NT2/D1 (cell line): ENCODE data around the gene EIF3I.
"Not testable (repeated sequence)": the region's sequence is repeated elsewhere in the genome, so short reads cannot be mapped to it uniquely, and the experiment has no call there.

ENCODE experiments used
- DNase-seq: peaks from one replicate; pipeline ENCODE4 v3.0.0-alpha.2; 2011; ENCODE audit warnings: low read depth, low spot score
- H3K27me3 ChIP-seq: 2 replicates; pipeline ENCODE4 v1.6.0; 2011; ENCODE audit warnings: mild to moderate bottlenecking; ENCODE audit not compliant: insufficient read length, insufficient read depth
- H3K36me3 ChIP-seq: 2 replicates; pipeline ENCODE4 v1.6.1; 2011; ENCODE audit warnings: mild to moderate bottlenecking, low read length, mixed read lengths; ENCODE audit not compliant: insufficient read depth, insufficient read length
- H3K4me1 ChIP-seq: 2 replicates; pipeline ENCODE4 v1.5.1; 2011; ENCODE audit not compliant: insufficient read depth, insufficient read length
- H3K4me3 ChIP-seq: 2 replicates; pipeline ENCODE4 v1.5.1; 2011; ENCODE audit warnings: low read depth; ENCODE audit not compliant: insufficient read length
- H3K9ac ChIP-seq: 2 replicates; pipeline ENCODE4 v1.6.0; 2011; ENCODE audit warnings: low read depth; ENCODE audit not compliant: insufficient read length
- H3K9me3 ChIP-seq: 2 replicates; pipeline ENCODE4 v1.5.1; 2011; ENCODE audit warnings: mild to moderate bottlenecking, low read length; ENCODE audit not compliant: insufficient read depth
- SUZ12 ChIP-seq: IDR thresholded peaks from 2 replicates; pipeline ENCODE4 v1.6.1; 2011; ENCODE audit not compliant: insufficient read length, insufficient read depth; ENCODE audit errors: extremely low read depth
- YY1 ChIP-seq: IDR thresholded peaks from 2 replicates; pipeline ENCODE4 v1.6.1; 2011; ENCODE audit not compliant: insufficient read length, insufficient read depth
- ZNF274 ChIP-seq: IDR thresholded peaks from 2 replicates; pipeline ENCODE4 v1.6.1; 2011; ENCODE audit warnings: mild to moderate bottlenecking, low read depth, low read length

The EIF3I gene

DNA sequence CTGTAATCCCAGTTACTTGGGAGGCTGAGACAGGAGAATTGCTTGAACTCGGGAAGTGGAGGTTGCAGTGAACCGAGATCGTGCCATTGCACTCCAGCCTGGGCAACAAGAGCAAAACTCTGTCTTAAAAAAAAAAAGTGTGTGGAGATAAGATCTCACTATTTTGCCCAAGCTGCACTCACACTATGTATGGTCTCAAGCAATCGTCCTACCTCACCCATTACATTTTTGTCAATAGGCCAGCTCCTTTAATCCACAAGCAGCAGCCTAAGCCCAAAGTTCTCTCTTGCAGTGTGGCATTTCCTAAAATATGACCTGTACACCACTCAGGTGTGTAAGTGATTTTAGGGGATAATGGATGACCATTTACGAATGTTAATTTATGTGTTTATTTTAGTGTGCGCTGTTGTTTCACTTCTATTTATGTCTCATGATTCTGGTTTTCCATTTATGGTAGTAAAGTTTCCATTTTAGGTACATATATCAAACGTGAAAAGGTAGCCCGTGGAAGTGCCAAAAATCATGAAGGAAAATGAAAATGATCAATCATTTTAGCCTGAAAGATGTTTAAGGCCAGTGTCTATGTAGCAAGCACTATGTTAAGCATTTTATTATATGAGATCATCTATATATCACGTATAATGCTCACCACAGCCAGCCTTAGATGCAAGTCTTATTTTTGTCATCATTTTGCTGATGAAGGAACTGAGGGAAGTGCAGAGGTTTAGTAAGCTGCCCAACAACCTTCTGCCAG, 34.4 kb downstream of the EIF3I start:
- no peaks in the 10 kb centered on the region for H3K27me3 ChIP-seq
- H3K9me3 ChIP-seq, result no peaks in the 10 kb centered on the region
- no peak overlapping the region for H3K9ac ChIP-seq
- no peak for DNase-seq
- no peak for TF ChIP-seq YY1
- H3K4me1 ChIP-seq, result no peaks in the 10 kb centered on the region
- H3K4me3 ChIP-seq, result no peak overlapping the region
- H3K36me3 ChIP-seq, result no peaks in the 10 kb centered on the region

GRCh38 chr1:32257227-32257508, 35.0 kb downstream of the EIF3I start:
- no peak overlapping the region for H3K4me3 ChIP-seq
- TF ChIP-seq ZNF274 (no peak), SUZ12 (no peak), YY1 (no peak)
- H3K4me1 ChIP-seq, result no peaks in the 10 kb centered on the region
- H3K9ac ChIP-seq, result no peak overlapping the region
- no peak for DNase-seq
- no peaks in the 10 kb centered on the region for H3K27me3 ChIP-seq
- H3K9me3 ChIP-seq, result no peaks in the 10 kb centered on the region
- H3K36me3 ChIP-seq, result no peaks in the 10 kb centered on the region

DNA sequence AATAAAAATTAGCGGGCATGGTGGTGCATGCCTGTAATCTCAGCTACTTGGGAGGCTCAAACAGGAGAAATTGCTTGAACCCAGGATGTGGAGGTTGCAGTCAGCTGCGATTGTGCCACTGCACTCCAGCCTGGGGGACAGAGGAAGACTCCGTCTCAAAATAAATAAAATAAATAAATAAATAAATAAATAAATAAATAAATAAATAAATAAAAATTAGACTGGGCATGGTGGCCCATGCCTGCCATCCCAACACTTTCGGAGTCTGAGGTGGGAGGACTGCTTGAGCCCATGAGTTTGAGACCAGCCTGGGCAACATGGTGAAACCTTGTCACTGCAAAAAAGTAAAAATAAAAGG, 41.0 kb downstream of the EIF3I start:
- peaks cover 11% of the 10 kb centered on the region for H3K4me1 ChIP-seq
- not testable (repeated sequence) for H3K36me3 ChIP-seq, DNase-seq, H3K4me3 ChIP-seq, H3K27me3 ChIP-seq, H3K9me3 ChIP-seq, H3K9ac ChIP-seq

DNA sequence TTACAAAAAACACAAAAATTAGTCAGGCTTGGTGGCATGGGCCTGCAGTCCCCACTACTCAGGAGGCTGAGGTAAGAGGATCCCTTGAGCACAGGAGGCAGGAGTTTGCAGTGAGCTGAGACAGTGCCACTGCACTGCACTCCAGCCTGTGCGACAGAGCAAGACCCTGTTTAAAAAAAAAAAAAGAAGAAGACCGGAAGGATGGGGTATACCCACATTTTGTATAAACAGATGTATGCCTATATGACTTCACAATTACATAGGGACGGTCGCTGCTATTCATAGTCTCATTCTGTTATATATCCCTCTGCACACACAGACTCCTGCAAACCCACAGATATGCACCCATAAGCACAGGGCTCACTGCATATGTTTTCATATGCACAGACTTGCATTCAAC, 41.5 kb downstream of the EIF3I start:
- TF ChIP-seq SUZ12, result no peak
- no peak for TF ChIP-seq YY1
- no peak for TF ChIP-seq ZNF274
- Histone ChIP-seq H3K9ac (no peak overlapping the region), H3K4me1 (peaks cover 11% of the 10 kb centered on the region), H3K9me3 (no peaks in the 10 kb centered on the region), H3K36me3 (no peaks in the 10 kb centered on the region), H3K4me3 (no peak overlapping the region), H3K27me3 (no peaks in the 10 kb centered on the region)
- no peak for DNase-seq

- no peaks in the 10 kb centered on the region for H3K9me3 ChIP-seq
- no peak overlapping the region for H3K9ac ChIP-seq
- no peaks in the 10 kb centered on the region for H3K27me3 ChIP-seq
- no peak for DNase-seq
- peaks cover 11% of the 10 kb centered on the region for H3K4me1 ChIP-seq
- no peak for TF ChIP-seq SUZ12
- no peak overlapping the region for H3K4me3 ChIP-seq
- no peaks in the 10 kb centered on the region for H3K36me3 ChIP-seq
These were observed 43.6 kb downstream of the EIF3I start for GRCh38 chr1:32265846-32266245.

- Histone ChIP-seq H3K27me3 (no peaks in the 10 kb centered on the region), H3K4me3 (no peak overlapping the region), H3K4me1 (peaks cover 14% of the 10 kb centered on the region), H3K36me3 (no peaks in the 10 kb centered on the region), H3K9ac (no peak overlapping the region), H3K9me3 (no peaks in the 10 kb centered on the region)
- DNase-seq, result no peak
- TF ChIP-seq SUZ12, result no peak
- no peak for TF ChIP-seq ZNF274
These were observed 44.8 kb downstream of the EIF3I start for GRCh38 chr1:32266921-32267591.

DNA sequence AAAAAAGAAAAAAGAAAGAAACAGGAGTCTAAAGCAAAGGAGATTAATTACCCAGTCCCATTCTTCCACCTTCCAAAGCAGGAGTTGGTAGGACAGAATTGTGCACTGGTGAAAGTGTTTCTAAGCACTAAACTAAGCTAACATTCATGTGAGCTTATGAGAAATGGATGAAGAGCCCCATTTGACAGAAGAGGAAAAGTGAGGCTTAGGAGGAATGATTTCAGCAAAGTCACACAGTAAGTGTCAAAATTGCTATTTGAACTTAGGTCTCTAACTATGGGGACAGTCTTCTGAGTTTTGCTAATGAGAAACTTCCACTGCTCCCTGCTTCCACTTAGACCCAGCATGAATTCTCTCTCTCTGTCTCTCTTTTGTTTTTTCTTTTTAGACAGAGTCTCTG, 47.5 kb downstream of the EIF3I start:
- no peak for DNase-seq
- no peak overlapping the region for H3K9ac ChIP-seq
- no peaks in the 10 kb centered on the region for H3K36me3 ChIP-seq
- peaks cover 28% of the 10 kb centered on the region for H3K4me1 ChIP-seq
- no peaks in the 10 kb centered on the region for H3K27me3 ChIP-seq
- no peaks in the 10 kb centered on the region for H3K9me3 ChIP-seq
- no peak overlapping the region for H3K4me3 ChIP-seq
- TF ChIP-seq ZNF274, result no peak
- TF ChIP-seq SUZ12, result no peak
- TF ChIP-seq YY1, result no peak
